Endothelial cell (in vitro differentiated cells): ENCODE measurements around the gene FRAT1. TPM values are rescaled to one million over a fixed set of nuclear protein-coding genes. Genes with fewer than 3 reads are reported as not detected.

Source experiments
- DNase-seq: peaks from one replicate; pipeline ENCODE4 v3.0.0; 2021; ENCODE audit warnings: low spot score
- H3K27ac Mint-ChIP-seq: one replicate; pipeline ENCODE4 v1.8.0; 2021; ENCODE audit warnings: mixed read lengths, inconsistent platforms; ENCODE audit not compliant: unreplicated experiment
- H3K27me3 Mint-ChIP-seq: one replicate; pipeline ENCODE4 v1.8.0; 2021; ENCODE audit warnings: mild to moderate bottlenecking, moderate library complexity, mixed read lengths, inconsistent platforms; ENCODE audit not compliant: unreplicated experiment
- H3K36me3 Mint-ChIP-seq: one replicate; pipeline ENCODE4 v1.8.0; 2021; ENCODE audit warnings: mild to moderate bottlenecking, low read depth, mixed read lengths, inconsistent platforms; ENCODE audit not compliant: unreplicated experiment
- H3K4me1 Mint-ChIP-seq: one replicate; pipeline ENCODE4 v1.8.0; 2021; ENCODE audit warnings: mild to moderate bottlenecking, mixed read lengths, inconsistent platforms; ENCODE audit not compliant: unreplicated experiment
- H3K4me3 Mint-ChIP-seq: one replicate; pipeline ENCODE4 v1.8.0; 2021; ENCODE audit warnings: mild to moderate bottlenecking, mixed read lengths, inconsistent platforms; ENCODE audit not compliant: unreplicated experiment
- H3K9me3 Mint-ChIP-seq: one replicate; pipeline ENCODE4 v1.8.0; 2021; ENCODE audit warnings: mixed read lengths, inconsistent platforms; ENCODE audit not compliant: unreplicated experiment
- CTCF ChIP-seq: fragments of 200-600 bp; sonication (generic); IDR thresholded peaks from one replicate; pipeline ENCODE4 v1.5.0; 2021; ENCODE audit warnings: antibody characterized with exemption; ENCODE audit not compliant: unreplicated experiment
- total RNA-seq: library from RNA; stranded (reverse); fragmentation: NEBNext Ultra II Directional; extraction: Animal tissue kit (Norgen Biotek cat#: 25700); gene quantifications from one replicate; pipeline ENCODE4 v1.2.1, GENCODE V29; 2021; ENCODE audit not compliant: unreplicated experiment

Gene FRAT1
- total RNA-seq, 1 donor from 2014 or later, result 8.0 TPM

- Mint-ChIP-seq H3K9me3 (no peaks in the 10 kb centered on the region), H3K36me3 (peaks cover 3% of the 10 kb centered on the region), H3K4me3 (peak overlapping the region; percentile 92)
These were observed 27.5 kb upstream of the FRAT1 start for GRCh38 chr10:97291357-97292096.

DNA sequence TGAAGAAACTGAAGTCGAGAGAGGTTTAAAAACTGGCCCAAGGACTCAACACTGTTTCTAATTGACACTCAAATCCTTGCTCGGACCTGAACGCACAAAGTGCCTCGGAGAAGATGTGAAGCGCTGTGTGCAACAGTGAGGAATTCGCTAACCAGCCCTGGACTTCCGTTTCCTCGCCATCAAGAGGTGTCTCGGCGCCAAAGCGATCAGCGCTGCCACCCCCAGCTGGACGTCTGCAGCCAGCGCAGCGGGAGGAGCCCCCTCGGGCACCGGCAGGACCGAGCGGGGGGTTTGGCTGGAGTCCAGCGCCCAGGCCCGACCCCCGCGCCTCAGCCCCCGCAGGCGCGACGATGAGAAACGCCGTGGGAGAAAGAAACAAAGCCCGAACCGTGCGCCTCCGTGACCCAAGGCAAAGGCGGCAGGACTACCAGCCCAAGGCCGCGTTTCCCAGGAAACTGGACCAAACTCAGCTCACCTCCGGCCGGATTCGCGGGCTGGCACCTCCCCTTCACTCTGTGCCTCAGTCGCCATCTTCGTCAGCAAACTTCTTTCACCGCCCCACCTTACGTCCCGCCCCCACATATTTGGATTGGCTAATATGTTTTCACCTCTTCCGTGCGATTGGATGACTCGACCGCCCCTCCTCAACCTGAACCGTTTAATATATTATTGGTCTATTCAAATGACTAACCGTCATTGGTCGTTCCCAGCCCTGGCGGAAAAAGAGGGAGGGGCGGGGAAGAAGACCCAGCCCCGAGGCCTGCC is 26.8 kb upstream of the FRAT1 start, which contains the start of gene ARHGAP19:
Gene ARHGAP19, minus strand, starts transcription at position 541 of the 765 bp plus-strand sequence. Its CDS starts 10 bp downstream, at position 531.
- peak within 1 kb of the TSS; percentile 99 for H3K27ac Mint-ChIP-seq
- H3K9me3 Mint-ChIP-seq, result no peaks in the 10 kb centered on the region
- peaks cover 7% of the 10 kb centered on the region for H3K27me3 Mint-ChIP-seq
- H3K36me3 Mint-ChIP-seq, result peaks cover under 1% of the 10 kb centered on the region
- peaks cover 13% of the 10 kb centered on the region for H3K4me1 Mint-ChIP-seq
- H3K4me3 Mint-ChIP-seq, result peak within 1 kb of the TSS; percentile 92
- peak; percentile 86 for DNase-seq
- no peak for TF ChIP-seq CTCF

More at GRCh38 chr10:97291357-97292096, 27.5 kb upstream of the FRAT1 start:
- TF ChIP-seq CTCF, result no peak
- Mint-ChIP-seq H3K27me3 (peaks cover 7% of the 10 kb centered on the region), H3K4me1 (peaks cover 13% of the 10 kb centered on the region), H3K27ac (peak overlapping the region; percentile 99)
- no peak for DNase-seq

DNA sequence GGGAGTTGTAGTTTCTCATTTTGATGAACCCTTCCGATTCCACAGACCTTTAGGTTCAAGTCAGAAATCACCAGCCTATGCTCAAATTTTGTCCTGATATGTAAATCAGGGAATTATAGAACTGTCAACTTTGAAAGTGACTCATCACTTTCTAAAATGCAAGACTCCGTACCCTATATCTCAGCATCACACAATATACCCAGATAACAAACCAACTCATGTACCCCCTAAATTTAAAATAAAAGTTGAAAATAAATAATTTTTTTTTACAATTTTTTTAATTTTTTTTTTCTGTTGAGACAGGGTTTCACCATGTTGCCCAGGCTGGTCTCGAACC is 26.2 kb upstream of the FRAT1 start:
- Mint-ChIP-seq H3K36me3 (no peaks in the 10 kb centered on the region), H3K9me3 (no peaks in the 10 kb centered on the region), H3K27ac (peak overlapping the region; percentile 99), H3K4me3 (peak overlapping the region; percentile 92), H3K27me3 (peaks cover 7% of the 10 kb centered on the region), H3K4me1 (peaks cover 13% of the 10 kb centered on the region)
- DNase-seq, result no peak
- TF ChIP-seq CTCF, result no peak

DNA sequence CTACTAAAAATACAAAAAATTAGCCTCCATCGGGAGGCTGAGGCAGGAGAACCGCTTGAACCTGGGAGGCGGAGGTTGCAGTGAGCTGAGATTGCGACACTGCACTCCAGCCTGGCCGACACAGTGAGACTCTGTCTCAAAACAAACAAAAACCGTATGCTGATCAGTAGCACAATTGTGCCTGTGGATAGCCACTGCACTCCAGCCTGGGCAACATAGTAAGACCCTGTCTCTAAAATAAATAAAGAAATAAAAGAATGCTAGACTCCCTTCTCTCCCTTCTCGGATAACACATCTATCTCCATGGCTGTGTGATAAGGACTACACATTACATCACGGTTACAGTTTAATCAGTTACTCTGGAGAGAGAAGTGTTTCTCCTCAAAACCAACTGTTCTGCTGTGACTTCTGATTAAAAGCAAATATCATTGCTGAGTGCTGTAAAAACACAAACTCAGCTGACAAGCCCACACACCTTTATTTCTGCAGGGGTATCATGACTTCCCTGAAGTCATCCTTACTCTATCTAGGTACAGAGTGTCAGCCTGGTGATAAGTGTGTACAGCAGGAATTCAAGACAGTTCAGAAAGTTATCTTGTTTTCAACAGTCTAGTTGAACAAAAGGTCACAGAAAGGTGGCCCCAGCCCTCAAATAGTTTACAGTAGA is 21.4 kb upstream of the FRAT1 start:
- Mint-ChIP-seq H3K4me1 (peaks cover 8% of the 10 kb centered on the region), H3K36me3 (no peaks in the 10 kb centered on the region), H3K27me3 (no peaks in the 10 kb centered on the region), H3K27ac (no peak overlapping the region), H3K9me3 (no peaks in the 10 kb centered on the region), H3K4me3 (no peak overlapping the region)
- DNase-seq, result no peak
- TF ChIP-seq CTCF, result no peak

GRCh38 chr10:97298223-97298571 is 20.9 kb upstream of the FRAT1 start:
- no peak for DNase-seq
- H3K27me3 Mint-ChIP-seq, result no peaks in the 10 kb centered on the region
- no peak for TF ChIP-seq CTCF
- H3K9me3 Mint-ChIP-seq, result no peaks in the 10 kb centered on the region
- no peaks in the 10 kb centered on the region for H3K36me3 Mint-ChIP-seq
- no peak overlapping the region for H3K27ac Mint-ChIP-seq
- peaks cover 6% of the 10 kb centered on the region for H3K4me1 Mint-ChIP-seq
- H3K4me3 Mint-ChIP-seq, result no peak overlapping the region
